K562 (cell line): ENCODE data around the gene DCXR. TPM values are rescaled to one million over a fixed set of nuclear protein-coding genes. Genes with fewer than 3 reads are reported as not detected.

Experiments
- ATAC-seq: fragments of 200-7000 bp; cut with Tn5 transposase; 3 replicates; pipeline ENCODE4 v1.9.1; 2020; ENCODE audit warnings: moderate library complexity
- BruUV-seq: library from RNA; stranded (reverse); fragments of 400-500 nt; replicated peaks from 2 replicates; lab custom pipeline; 2021; lab: Mats Ljungman, UMichigan
- CTCF ChIA-PET: fragments of 300-600 bp; formaldehyde crosslinking; extraction: SDS; loops from one replicate; lab custom pipeline; 2021; ENCODE audit warnings: low intra/inter-chr PET ratio; lab: Yijun Ruan, JAX
- POLR2A ChIA-PET: fragments of 300-600, 350-650 bp; sonication (Branson Sonifier 250); formaldehyde crosslinking; extraction: SDS; loops from one replicate; lab custom pipeline; 2021; ENCODE audit warnings: antibody characterized with exemption, inconsistent platforms; lab: Yijun Ruan, JAX
- DNase-seq, 4 experiments: peaks; one replicate each; pipeline versions ENCODE4 v3.0.0 to v3.0.0-alpha.2; 2011 to 2018; ENCODE audit warnings: low spot score in 3 of 4, mixed read lengths in 3 of 4; ENCODE audit errors: extremely low read depth in 1 of 4
- FAIRE-seq: peaks from 2 replicates; lab custom pipeline; 2011; peaks lifted over from hg19 to GRCh38; lab: Jason Lieb, UNC
- H2AFZ ChIP-seq: 2 replicates; pipeline ENCODE4 v1.6.0; 2011; ENCODE audit warnings: low read depth, low read length, control low read depth, inconsistent platforms
- H3K27ac ChIP-seq: fragments of 200-600 bp; 3 replicates; pipeline ENCODE4 v1.8.0; 2011; ENCODE audit warnings: low read depth, mild to moderate bottlenecking, control low read depth, inconsistent platforms, low read length, moderate library complexity, mixed read lengths; ENCODE audit errors: extremely low read depth
- H3K27me3 ChIP-seq, 2 experiments: fragments of 300-600 bp in 1 of 2; 2 replicates in 1 of 2; 3 replicates in 1 of 2; pipeline versions ENCODE4 v1.6.0 to v1.8.0; 2011; ENCODE audit warnings: inconsistent platforms in 2 of 2, low read length in 2 of 2, mild to moderate bottlenecking in 1 of 2, mixed read lengths in 1 of 2, moderate library complexity in 1 of 2; ENCODE audit not compliant: control insufficient read depth in 2 of 2, insufficient read depth in 2 of 2
- H3K36me3 ChIP-seq: fragments of 300-600 bp; 3 replicates; pipeline ENCODE4 v1.8.0; 2011; ENCODE audit warnings: mild to moderate bottlenecking, low read length, inconsistent platforms; ENCODE audit not compliant: control insufficient read depth, insufficient read depth
- H3K4me1 ChIP-seq, 2 experiments: fragments of 200-600 bp in 1 of 2; replicated peaks in 1 of 2; 2 replicates in 1 of 2; 3 replicates in 1 of 2; pipeline versions ENCODE4 v1.5.1 to v1.8.0; 2011; ENCODE audit warnings: inconsistent platforms in 2 of 2, low read length in 2 of 2, mild to moderate bottlenecking in 1 of 2, mixed read lengths in 1 of 2, moderate library complexity in 1 of 2; ENCODE audit not compliant: control insufficient read depth in 2 of 2, insufficient read depth in 2 of 2
- H3K4me2 ChIP-seq: 2 replicates; pipeline ENCODE4 v1.6.1; 2011; ENCODE audit warnings: low read length, control low read depth, inconsistent platforms, mixed read lengths; ENCODE audit not compliant: insufficient read depth
- H3K4me3 ChIP-seq: fragments of 200-600 bp; sonication (generic), shearing (Covaris generic); 2 replicates; pipeline ENCODE4 v1.5.1; 2016; ENCODE audit warnings: control low read depth, inconsistent platforms
- H3K79me2 ChIP-seq: fragments of 200-600 bp; 3 replicates; pipeline ENCODE4 v1.8.0; 2011; ENCODE audit warnings: low read length, inconsistent platforms; ENCODE audit not compliant: control insufficient read depth, insufficient read depth
- H3K9ac ChIP-seq, 2 experiments: 2 replicates each; pipeline versions ENCODE4 v1.6.0 to v1.6.1; 2011; ENCODE audit warnings: low read depth in 2 of 2, low read length in 2 of 2, control low read depth in 1 of 2, inconsistent platforms in 1 of 2, mild to moderate bottlenecking in 1 of 2, mixed read lengths in 1 of 2; ENCODE audit not compliant: insufficient read depth in 1 of 2
- H3K9me1 ChIP-seq: one replicate; pipeline ENCODE4 v1.6.0; 2011; ENCODE audit warnings: inconsistent platforms, mild to moderate bottlenecking, low read length, moderate library complexity; ENCODE audit not compliant: control insufficient read depth, insufficient read depth
- H3K9me3 ChIP-seq: replicated peaks from 2 replicates; pipeline ENCODE4 v1.5.1; 2011; ENCODE audit warnings: low read depth, low read length, inconsistent platforms; ENCODE audit not compliant: control insufficient read depth, insufficient read depth
- H4K20me1 ChIP-seq: replicated peaks from 2 replicates; pipeline ENCODE4 v1.6.1; 2011; ENCODE audit warnings: low read length, inconsistent platforms, mixed read lengths; ENCODE audit not compliant: control insufficient read depth, insufficient read depth
- ADNP ChIP-seq: fragments of 200-800 bp; sonication (Bioruptor generic); IDR thresholded peaks from 2 replicates; pipeline ENCODE4 v1.6.1; 2016; ENCODE audit warnings: missing genetic modification characterization, missing compliant biosample characterization
- LCOR ChIP-seq: sonication (generic); formaldehyde crosslinking; IDR thresholded peaks from 2 replicates; pipeline ENCODE4 v1.8.0; 2022; ENCODE audit warnings: mild to moderate bottlenecking, missing genetic modification reagents
- SP1 ChIP-seq: sonication (generic); formaldehyde crosslinking; IDR thresholded peaks from 2 replicates; pipeline ENCODE4 v1.8.1; 2022; ENCODE audit warnings: mild to moderate bottlenecking, missing genetic modification reagents
- ZNF12 ChIP-seq: sonication (generic); formaldehyde crosslinking; IDR thresholded peaks from 2 replicates; pipeline ENCODE4 v1.4.0; 2020; ENCODE audit warnings: mild to moderate bottlenecking, missing genetic modification reagents
- WGBS: fragments of 100-300 bp; shearing (Covaris generic); methylation state at CpG from one replicate; pipeline ENCODE4 v1.1.6; 2016; ENCODE audit warnings: low coverage, mixed read lengths; ENCODE audit not compliant: insufficient coverage; ENCODE audit errors: missing lambda C conversion rate; 5-methylcytosine and 5-hydroxymethylcytosine counted together
- in situ Hi-C: fragments of 300-500 bp; cut with MboI; formaldehyde crosslinking; loops from 4 replicates; pipeline ENCODE4 v1.15.0; 2018; ENCODE audit warnings: inconsistent platforms, mixed read lengths
- intact Hi-C: fragments of 100-400 bp; cut with micrococcal nuclease; formaldehyde crosslinking; loops from 2 replicates; pipeline ENCODE4 v1.14.2; 2022
- polyA plus RNA-seq, 8 experiments: library from polyadenylated mRNA; depleted of rRNA in 4 of 8; stranded (reverse) in 5 of 8; unstranded in 3 of 8; fragments of >200 nt; fragmentation: Nextera tagmentation in 2 of 8; fragmentation: Illumina TruSeq in 1 of 8; extraction: Ambion mirVana in 2 of 8; extraction: Trizol in 1 of 8; gene quantifications; 2 replicates each; pipeline versions ENCODE4 v1.2.1 to v1.2.3, GENCODE V29; 2011 to 2014; ENCODE audit warnings: inconsistent platforms in 1 of 8, missing spikeins in 1 of 8
- total RNA-seq, 7 experiments: library from RNA; depleted of rRNA in 6 of 7; stranded (reverse); fragments of >200 nt in 6 of 7; fragmentation: Illumina TruSeq in 2 of 7; extraction: Trizol in 2 of 7; gene quantifications; 2 replicates each; pipeline versions ENCODE4 v1.2.1 to v1.2.3, GENCODE V29; 2011 to 2021; ENCODE audit warnings: low replicate concordance in 1 of 7

Gene DCXR
- total and polyA plus RNA-seq, 9 of the 15 experiments (the other 6 are each of a cell fraction or from before 2014, with no cell fraction given): 21.3 to 274 (median 156) TPM

DNA sequence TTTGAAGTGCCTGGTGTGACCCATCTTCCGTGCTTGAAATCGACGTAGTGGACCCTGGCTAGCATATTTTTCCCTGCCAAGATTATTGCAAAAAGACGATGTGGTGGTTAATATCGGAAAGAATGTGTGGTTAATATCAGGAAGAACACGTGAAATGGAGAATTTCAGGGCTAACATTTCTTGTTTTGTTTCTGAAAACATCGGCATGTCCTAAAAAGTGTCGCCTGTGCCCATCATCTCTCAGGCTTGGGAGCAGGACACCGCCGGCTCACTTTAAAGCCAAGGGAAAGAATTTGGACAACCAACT lies 345 bp upstream of the DCXR start:
- no peak for ATAC-seq
- peaks cover 22 to 66% of the 10 kb centered on the region in 2 experiments; a peak in 4 of 5 replicates for H3K4me1 ChIP-seq
- H3K4me2 ChIP-seq: peak overlapping the region; percentile 95
- BruUV-seq: no TSS peak
- POLR2A ChIA-PET: interaction anchor here (0.5 to 6.4 kb wide), 9 partner anchors 9 to 114 kb away, joined by 3 to 51 read pairs (median 6); partner anchors contain the start of genes CENPX, FASN and LRRC45
- intact Hi-C loops (loop anchor here (10.0 kb wide), 1 partner anchor 307 kb away; no protein-coding TSS in a partner anchor), in situ Hi-C loops (no loop called here)
- H3K9me1 ChIP-seq: peaks cover 6% of the 10 kb centered on the region
- H3K79me2 ChIP-seq: peaks cover 31% of the 10 kb centered on the region
- H3K27me3 ChIP-seq: no peaks in the 10 kb centered on the region
- 11% methylated on average over 10 of the region's 10 CpGs for WGBS
- CTCF ChIA-PET: interaction anchor here (0.6 to 2.0 kb wide), 3 partner anchors 78 to 250 kb away, joined by 3 to 14 read pairs (median 3); no protein-coding TSS in a partner anchor
- FAIRE-seq: no peak
- H3K36me3 ChIP-seq: peaks cover 38% of the 10 kb centered on the region; the same call in 2 of the 3 replicates
- peaks cover 21% of the 10 kb centered on the region; the same call in 1 of the 2 replicates for H4K20me1 ChIP-seq
- H3K9me3 ChIP-seq: no peaks in the 10 kb centered on the region
- H2AFZ ChIP-seq: peak overlapping the region; percentile 89
- peak overlapping the region; percentile 98; the same call in 2 of the 3 replicates for H3K27ac ChIP-seq
- H3K4me3 ChIP-seq: peak overlapping the region; percentile 97; the same call in 1 of the 2 replicates
- 0 out of 2 replicates have a peak, but pooled peaks have one; percentile 1 for TF ChIP-seq LCOR (CRISPR knock-in tag)
- 0 out of 2 replicates have a peak, but pooled peaks have one; percentile 23 for TF ChIP-seq ZNF12
- TF ChIP-seq ADNP (tag): no peak
- 0 out of 2 replicates have a peak, but pooled peaks have one; percentile 80 for TF ChIP-seq SP1 (CRISPR knock-in tag)
- H3K9ac ChIP-seq: peak overlapping the region in 1 of 2 experiments; percentile 83; a peak in 2 of 4 replicates
- DNase-seq: no peak
